ENCODE data around the gene FAM111A.
A peak's percentile ranks its signal among the peaks of the same experiment; 100 is the strongest.

The FAM111A gene

DNA sequence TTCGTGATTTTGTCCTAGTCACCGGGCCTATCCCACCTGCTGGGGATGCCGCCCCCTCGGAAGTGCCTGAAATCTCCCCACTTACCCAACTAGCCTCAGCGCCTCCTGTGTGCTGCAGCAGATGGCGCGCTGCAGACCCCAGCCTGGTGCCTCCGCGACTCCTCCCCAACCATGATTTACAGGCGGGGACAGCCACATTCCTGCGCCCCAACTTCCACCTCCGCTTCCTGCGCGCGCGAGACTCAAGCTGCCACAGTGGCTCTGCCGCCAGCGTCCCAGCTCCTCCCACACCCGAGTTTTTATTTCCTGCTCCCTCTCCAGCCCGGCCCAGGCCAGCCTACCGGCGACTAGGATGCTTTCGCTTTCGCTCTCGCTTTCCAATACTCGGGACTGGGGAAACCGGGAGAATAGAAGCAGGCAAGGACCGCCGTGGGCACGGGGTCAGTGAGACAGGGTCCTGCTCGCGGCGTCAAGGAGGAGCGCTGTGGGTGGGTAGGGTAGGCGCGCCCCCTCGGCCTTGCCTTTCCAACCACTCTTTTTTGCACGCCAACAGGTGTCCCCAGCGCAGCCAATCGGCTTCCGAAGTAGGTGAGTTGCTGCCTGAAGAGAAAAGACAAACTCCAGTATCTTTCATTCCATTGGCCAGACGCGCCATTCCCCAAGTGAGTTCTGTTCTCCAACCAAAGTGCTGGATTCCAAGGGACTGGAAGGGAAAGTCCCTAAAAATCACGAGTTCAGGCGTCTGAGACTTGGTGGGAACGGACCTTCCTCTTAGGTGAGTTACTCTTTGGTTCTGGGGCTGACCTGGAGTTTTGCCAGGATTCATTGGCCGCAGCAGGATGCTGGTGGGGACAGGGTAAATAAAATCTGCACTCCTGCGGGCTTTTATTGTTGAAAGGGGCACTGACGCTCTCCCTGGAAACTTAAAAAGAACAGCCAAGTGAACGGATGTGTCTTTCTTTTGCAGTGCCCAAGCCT is at the start of gene FAM111A (continued):
- peak; percentile 73 for TF ChIP-seq ZBTB11 (tag by site-specific recombination; conservative IDR thresholded peaks at IDR 0.05; ENCODE audit: low read depth)
- TF ChIP-seq ZNF366 (tag by site-specific recombination; conservative IDR thresholded peaks at IDR 0.05) = 0 out of 2 replicates have a peak, but pooled peaks have one; percentile 28
- TF ChIP-seq MYNN (tag by site-specific recombination; IDR thresholded peaks at IDR 0.05; ENCODE audit: borderline replicate concordance) = peak; percentile 77; the same call in 1 of the 2 replicates
- TF ChIP-seq SCRT1 (tag by site-specific recombination; IDR thresholded peaks at IDR 0.05; ENCODE audit: borderline replicate concordance) = peak; percentile 93
- TF ChIP-seq SP2 (tag by site-specific recombination; IDR thresholded peaks at IDR 0.05) = peak; percentile 80
- peak; percentile 67 for TF ChIP-seq ZBTB26 (tag by site-specific recombination; optimal IDR thresholded peaks at IDR 0.05)
- 0 out of 2 replicates have a peak, but pooled peaks have one; percentile 53 for TF ChIP-seq ZNF501 (tag by site-specific recombination; IDR thresholded peaks at IDR 0.05)
- peak; percentile 80; the same call in 1 of the 2 replicates for TF ChIP-seq ZNF362 (tag by site-specific recombination; IDR thresholded peaks at IDR 0.05)
- TF ChIP-seq ZNF398 (tag by site-specific recombination; IDR thresholded peaks at IDR 0.05) = peak; percentile 37; the same call in 1 of the 2 replicates
- TF ChIP-seq ZNF341 (tag by site-specific recombination; IDR thresholded peaks at IDR 0.05; ENCODE audit: low read depth) = peak; percentile 43; the same call in 1 of the 2 replicates
- TF ChIP-seq GLI2 (tag by site-specific recombination; IDR thresholded peaks at IDR 0.05; ENCODE audit: borderline replicate concordance, low read depth) = no peak
- TF ChIP-seq KLF9 (tag by site-specific recombination; IDR thresholded peaks at IDR 0.05; ENCODE audit: low read depth) = no peak; the same call in 1 of the 2 replicates
- peak; percentile 94 for TF ChIP-seq PRDM1 (tag by site-specific recombination; IDR thresholded peaks at IDR 0.05)
- no peak for TF ChIP-seq ZNF140 (tag by site-specific recombination; IDR thresholded peaks at IDR 0.05)
- peak; percentile 73 for TF ChIP-seq ZNF600 (tag by site-specific recombination; IDR thresholded peaks at IDR 0.05)
- TF ChIP-seq ZNF677 (tag by site-specific recombination; IDR thresholded peaks at IDR 0.05) = peak; percentile 80
- no peak for TF ChIP-seq ZNF157 (tag by site-specific recombination; IDR thresholded peaks at IDR 0.05)
- TF ChIP-seq ZXDB (tag by site-specific recombination; IDR thresholded peaks at IDR 0.05) = 0 out of 2 replicates have a peak, but pooled peaks have one; percentile 46
- 0 out of 2 replicates have a peak, but pooled peaks have one; percentile 30 for TF ChIP-seq ZNF692 (tag by site-specific recombination; IDR thresholded peaks at IDR 0.05)
- peak; percentile 87 for TF ChIP-seq EGR2 (tag by site-specific recombination; IDR thresholded peaks at IDR 0.05; ENCODE audit: low read depth)
- no peak for TF ChIP-seq ZSCAN18 (tag by site-specific recombination; IDR thresholded peaks at IDR 0.05)
- TF ChIP-seq, protein P1, sequence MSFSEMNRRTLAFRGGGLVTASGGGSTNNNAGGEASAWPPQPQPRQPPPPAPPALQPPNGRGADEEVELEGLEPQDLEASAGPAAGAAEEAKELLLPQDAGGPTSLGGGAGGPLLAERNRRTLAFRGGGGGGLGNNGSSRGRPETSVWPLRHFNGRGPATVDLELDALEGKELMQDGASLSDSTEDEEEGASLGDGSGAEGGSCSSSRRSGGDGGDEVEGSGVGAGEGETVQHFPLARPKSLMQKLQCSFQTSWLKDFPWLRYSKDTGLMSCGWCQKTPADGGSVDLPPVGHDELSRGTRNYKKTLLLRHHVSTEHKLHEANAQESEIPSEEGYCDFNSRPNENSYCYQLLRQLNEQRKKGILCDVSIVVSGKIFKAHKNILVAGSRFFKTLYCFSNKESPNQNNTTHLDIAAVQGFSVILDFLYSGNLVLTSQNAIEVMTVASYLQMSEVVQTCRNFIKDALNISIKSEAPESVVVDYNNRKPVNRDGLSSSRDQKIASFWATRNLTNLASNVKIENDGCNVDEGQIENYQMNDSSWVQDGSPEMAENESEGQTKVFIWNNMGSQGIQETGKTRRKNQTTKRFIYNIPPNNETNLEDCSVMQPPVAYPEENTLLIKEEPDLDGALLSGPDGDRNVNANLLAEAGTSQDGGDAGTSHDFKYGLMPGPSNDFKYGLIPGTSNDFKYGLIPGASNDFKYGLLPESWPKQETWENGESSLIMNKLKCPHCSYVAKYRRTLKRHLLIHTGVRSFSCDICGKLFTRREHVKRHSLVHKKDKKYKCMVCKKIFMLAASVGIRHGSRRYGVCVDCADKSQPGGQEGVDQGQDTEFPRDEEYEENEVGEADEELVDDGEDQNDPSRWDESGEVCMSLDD (tag by site-specific recombination; IDR thresholded peaks at IDR 0.05) = peak; percentile 66; the same call in 1 of the 2 replicates
- peak; percentile 36; the same call in 1 of the 2 replicates for TF ChIP-seq ZNF76 (tag by site-specific recombination; IDR thresholded peaks at IDR 0.05; ENCODE audit: borderline replicate concordance, low read depth)
